ENCODE measurements around the gene RSAD2.
"Not testable (repeated sequence)": the region's sequence is repeated elsewhere in the genome, so short reads cannot be mapped to it uniquely, and the experiment has no call there.

RSAD2 gene

DNA sequence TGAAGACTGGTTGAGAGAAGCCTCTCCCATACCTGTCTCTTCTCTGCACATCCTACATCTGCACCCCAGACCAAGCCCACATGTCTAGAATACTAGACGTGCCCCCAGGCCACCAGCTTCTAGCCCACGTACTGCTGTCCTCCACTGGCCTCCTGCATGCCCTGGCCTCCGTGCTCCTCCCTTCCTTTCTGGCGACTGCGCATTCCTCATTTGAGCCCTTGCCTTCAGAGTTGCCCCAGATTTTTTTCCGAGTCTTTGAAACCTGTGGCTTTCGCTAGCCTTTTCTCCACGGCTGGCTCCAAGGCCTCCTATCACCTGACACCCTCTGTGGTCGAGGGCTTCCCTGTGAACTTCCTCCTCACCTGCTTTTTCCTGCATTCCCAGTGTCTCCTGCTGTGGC, 50.9 kb downstream of the RSAD2 start:
- no peak for DNase-seq

DNA sequence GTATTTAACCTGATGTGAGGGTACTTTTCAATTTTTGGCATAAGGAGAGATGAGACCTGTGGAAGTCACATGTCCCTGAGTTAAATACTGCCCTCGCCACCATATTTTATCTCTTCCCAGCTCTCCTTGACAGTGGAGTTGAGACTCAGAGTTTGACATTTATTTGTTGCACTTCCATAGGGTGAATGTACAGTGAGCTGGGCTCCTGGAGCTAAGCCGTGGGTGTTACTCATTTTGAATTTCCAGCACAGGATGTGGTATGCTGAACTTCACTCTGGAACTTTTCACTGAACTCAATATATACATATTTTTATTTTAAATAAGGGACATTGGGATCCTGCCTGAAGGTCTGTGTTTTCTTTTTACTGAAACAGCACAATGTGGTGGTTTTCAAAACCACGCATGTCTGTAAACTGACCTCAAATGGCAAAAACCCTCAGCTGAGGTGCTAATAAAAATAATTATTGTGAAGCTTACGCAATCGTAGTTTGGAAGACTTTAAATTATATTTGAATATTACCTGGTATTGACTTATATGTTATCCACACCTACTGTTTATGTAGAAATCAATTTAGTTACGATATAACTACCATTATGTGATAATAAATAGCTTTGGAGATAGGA, 51.7 kb downstream of the RSAD2 start:
- no peak for DNase-seq

DNA sequence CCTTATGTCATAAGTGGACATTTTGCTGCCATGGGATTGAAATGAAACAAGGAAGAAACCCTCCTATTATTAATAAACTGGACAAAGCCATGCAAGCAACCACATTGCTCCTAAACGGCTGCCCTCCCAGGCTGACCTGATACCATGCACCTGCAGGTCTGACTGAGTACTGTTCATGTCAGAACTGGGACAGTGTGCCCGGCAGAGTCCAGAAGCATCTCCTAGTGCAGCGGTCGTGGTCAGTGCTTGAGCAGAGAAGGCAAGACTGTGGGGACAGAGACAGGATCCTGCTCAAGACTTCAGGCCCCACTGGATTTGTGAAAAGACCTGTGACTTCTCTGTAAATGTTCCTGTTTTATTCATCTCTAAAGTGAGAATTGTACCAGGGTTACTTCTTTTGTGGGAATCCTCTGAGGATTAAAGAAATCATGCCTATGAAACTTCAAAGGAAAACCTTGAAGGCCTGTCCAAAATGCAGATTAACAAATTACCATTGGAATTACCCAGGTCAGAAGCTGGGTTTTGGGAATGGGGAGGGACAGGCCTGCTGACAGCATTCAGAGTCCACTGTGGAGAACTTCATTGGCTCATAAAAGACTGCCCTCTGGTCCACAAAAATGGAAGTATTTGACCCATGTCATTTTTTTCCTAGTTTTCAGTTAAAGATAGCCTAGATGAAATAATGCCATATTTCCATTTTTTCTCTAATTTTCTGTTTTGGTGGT, 53.5 kb downstream of the RSAD2 start:
- DNase-seq = no peak

DNA sequence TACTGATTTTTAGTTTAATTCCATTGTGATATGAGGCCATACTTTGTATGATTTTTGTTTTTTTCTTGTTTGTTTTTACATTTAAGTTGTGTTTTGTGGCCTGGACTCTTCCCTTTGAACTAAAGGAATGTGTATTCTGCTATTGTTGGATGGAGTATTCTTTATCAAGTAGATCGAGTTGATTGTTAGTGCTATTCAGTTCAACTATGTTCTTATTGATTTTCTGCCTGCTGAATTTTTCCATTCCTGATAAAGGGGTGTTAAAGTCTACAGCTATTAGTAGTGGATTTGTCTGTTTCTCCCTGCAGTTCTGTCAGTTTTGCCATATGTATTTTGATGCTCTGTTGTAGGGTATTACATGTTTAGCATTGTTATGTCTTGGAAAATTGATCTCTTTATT, 54.2 kb downstream of the RSAD2 start:
- DNase-seq = no peak

DNA sequence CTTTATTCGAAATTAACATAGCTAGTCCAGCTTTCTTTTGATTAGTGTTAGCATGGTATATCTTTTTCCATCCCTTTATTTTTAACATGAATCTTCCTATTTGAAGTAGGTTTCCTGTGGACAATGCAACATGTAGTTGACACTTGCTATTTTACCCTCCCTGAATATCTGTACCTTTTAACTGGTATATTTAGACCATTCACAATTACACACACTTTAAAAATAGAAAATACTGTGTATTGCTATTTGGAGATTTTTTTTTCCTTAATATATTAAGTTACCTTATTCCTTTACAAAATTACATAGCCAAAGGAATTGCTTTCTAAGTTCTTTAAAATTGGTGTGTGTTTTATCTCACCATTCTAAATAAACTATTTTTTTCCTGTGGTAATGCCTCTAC, 54.6 kb downstream of the RSAD2 start:
- DNase-seq = no peak

DNA sequence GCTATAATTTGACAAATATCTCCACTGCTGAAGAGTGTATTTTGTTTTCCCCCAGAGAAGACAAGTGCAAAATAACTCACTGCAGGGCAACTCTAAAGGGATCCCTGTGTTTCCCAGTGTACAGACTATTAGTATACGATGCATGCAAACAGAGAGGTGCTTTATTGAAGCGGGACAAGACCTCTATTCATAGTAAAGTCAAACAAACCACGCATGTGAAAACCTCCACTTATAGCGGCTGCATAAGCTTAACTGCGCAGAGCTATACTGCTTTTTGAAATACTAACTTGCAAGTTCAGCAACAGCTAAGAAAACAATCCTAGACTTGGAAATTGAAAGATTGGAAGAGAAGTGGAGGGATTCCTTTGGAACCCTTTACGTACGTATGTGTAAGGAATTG, 55.3 kb downstream of the RSAD2 start:
- DNase-seq = no peak

DNA sequence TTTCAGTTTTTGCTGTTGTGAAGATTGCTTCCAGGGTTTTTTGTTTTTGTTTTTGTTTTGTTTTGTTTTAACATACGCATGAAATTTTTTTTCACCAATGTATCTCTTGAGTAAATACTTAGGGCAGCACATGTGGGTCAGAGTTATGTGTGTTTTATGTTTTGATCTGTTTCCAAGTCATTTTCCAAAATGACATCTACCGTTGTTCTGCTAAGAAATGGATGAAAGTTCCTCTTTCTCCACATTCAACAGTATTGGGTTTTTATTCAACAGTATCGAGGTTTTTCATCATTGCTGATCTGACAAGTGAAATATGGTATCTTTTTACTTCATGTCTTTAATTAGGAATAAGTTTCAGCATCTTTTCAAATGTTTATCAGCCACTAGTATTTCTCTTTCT, 56.3 kb downstream of the RSAD2 start:
- DNase-seq = no peak

DNA sequence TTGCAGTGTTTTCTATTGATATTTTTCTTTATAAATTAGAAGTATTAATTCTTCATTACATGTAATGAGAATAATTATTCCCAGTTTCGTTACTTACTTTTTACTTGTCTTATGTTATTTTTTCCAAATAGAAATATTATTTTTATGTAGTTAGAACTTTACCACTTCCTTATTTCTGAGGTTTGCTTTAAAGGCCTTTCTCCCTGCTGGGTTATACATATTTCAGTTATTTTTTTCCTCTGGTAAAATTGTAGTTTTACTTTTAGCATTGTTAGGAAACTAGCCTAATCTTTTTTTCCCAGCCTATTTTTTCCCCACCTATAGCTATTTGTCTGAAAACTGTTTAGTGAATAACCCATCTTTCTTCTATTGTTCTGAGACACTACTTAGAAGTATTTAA, 56.8 kb downstream of the RSAD2 start:
- DNase-seq = no peak

DNA sequence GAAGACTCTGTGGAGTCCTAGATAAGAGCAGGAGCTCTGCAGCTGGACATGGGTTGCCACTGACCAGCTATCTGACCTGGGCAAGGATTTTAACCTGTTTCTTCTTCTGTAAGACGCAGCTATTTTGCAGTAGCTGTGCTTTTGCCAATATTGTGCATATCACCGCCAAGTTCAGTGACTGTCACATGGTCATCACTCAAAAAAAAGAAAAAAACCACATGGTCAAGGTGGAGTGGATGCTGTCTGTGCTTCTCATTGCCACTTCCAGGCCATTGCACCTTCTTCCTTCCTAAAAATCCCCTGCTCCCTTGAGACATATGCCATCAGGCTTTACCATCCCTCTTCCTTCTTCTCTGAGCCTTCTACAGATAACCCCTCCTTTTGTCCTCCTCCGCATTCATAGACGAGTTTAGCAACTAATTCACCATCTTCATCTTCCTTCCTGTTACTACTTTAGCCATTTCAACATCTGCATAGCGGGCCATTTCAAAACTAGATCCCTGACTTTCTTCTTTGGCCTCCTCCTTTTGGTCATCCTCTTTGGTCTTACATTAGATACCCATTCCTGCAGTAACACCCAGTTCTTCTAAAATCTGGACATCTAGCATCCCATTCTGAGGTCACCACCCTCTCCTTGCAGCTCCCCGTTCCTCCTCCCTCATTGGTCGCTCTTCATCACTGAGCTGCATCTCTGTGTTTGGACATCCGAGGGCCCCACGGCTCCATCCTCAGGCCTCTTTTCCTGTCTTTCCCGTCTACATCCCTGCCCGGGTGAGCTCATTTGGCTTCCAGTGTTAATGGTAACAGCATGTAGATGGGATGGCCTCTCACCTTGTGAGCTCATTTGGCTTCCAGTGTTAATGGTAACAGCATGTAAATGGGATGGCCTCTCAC, 57.4 kb downstream of the RSAD2 start:
- no peak for DNase-seq

DNA sequence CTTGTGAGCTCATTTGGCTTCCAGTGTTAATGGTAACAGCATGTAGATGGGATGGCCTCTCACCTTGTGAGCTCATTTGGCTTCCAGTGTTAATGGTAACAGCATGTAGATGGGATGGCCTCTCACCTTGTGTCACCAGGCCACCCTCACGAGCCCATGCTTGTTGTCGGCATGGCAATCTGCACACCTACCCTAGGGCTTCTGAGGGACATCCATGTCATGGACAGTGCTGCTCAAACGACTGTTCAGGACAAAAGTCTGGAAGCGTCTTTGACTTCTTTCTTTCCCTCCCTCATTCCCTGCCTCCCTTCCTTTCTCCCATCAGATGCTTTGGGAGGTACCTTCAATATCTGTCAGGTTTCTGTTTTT, 58.1 kb downstream of the RSAD2 start:
- not testable (repeated sequence) for DNase-seq

DNA sequence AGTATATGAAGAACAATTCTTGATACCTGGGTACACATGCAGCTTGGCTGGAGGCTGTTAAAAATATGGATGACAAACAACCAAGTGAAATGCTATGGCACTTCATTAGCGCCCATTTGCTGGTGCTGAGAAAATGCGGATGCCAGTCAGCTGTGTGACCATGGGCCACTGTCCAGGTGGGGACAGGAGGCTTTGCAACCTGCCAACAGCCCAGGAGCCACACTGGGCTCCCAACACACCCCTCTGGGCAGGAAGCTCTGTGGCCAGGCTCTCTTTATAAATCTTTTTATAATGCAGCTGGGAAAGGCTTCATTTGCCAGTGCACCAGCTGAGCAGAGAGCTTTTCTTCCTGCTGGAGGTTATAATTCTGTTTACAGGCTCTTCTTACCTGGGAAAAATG, 59.6 kb downstream of the RSAD2 start:
- no peak for DNase-seq

DNA sequence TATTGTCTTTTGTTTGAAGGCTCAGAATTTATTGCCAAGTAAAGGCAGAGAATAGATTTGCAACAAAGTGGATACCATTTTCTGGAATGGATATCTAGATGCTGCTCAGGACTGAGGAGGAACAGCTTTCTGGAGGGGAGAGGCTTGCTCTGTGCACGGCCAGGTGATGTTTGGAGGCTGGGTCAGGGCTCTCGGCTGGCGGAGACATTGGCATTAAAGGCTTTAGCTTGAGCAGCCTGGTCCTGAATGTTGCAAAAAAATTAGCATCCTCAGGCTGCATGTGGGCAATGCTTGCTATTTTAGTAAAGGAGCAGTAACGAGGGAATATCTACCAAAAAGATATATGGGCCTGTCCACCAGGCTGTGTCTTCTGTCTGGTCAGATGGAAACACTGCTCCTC, 60.0 kb downstream of the RSAD2 start:
- DNase-seq = no peak

DNA sequence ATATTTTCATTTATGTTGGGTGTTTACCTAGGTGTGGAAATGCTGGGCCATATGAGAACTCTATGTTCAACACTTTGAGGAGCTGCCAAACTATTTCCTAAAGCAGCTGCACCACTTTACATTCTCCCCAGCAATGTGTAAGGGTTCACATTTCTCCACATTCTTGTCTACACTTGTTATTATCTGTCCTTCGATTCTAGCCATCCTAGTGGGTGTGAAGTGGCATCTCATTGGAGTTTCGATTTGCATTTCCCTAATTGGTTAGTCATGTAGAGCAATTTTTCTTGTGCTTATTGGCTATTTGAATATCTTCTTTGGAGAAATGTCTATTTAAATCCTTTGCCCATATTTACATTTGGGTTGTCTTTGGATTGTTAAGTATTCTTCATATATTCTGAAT, 61.5 kb downstream of the RSAD2 start:
- no peak for DNase-seq

DNA sequence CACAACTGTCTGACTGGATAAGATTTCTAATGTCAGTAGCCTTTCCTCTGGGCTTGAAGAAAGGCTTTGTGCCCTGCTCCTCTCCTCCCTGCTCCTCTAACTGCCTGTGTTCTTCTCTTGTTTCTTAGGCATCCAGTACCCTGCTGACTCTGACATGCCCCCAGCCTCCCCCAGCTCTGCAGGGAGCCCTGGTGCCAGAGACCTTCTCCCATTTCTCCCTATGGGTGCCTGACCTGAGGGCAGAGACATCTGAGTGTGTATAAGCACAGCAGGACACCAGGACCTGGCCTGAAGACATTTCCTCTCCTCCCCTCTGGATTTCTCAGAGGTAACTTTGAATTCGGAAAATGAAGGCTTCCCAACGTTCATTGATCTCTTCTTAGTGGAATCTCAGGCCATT, 63.2 kb downstream of the RSAD2 start:
- no peak for DNase-seq

DNA sequence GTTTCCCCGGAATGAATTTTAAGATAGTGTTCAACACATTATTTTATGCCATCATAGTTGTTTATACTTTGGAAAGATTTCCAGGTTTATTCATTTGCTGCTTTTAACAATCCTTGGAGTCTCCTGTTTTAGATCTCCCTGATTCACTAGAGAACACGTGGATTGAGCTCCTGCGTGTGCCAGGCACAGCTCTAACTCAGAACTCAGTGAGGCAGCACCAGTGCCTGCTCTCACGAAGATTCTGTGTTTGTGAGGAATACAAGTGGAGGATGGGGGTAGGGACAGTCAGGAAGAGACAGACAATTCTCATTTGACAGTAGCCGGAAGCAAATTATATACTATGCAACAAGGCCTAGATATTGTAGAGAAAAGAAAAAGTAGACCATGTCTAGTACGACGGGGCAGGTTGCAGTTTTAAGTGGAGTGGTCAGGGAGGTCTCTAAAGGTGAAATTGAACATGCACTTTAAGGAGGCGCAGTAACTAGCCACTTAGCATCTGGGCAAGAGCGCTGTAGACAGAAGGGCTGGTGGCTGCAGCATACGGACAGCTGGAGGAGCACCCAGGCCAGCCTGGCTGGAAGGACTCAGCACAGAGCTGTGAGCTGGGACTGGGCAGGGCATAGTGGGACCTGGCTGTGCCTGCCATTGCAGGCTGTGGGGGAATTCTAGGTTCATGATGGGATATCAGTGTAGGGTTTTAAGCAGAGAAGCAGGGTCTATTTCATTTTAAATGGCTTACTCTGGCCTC, 63.9 kb downstream of the RSAD2 start:
- no peak for DNase-seq

DNA sequence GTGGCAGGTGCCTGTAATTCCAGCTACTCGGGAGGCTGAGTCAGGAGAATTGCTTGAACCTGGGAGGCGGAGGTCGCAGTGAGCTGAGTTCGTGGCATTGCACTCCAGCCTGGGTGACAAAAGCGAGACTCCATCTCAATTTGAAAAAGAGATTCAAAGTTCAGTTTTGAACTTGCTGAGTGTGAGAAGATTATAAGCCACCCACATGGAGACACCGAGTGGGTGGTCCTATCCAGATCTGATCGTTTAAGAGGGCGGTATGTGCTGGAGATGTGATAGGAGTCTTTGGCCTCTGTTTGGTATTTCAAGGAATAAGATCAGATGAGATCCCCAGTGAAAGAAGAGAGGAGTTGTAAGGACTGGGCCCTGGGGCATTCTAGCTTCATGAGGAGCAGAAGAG, 65.3 kb downstream of the RSAD2 start:
- DNase-seq = no peak

DNA sequence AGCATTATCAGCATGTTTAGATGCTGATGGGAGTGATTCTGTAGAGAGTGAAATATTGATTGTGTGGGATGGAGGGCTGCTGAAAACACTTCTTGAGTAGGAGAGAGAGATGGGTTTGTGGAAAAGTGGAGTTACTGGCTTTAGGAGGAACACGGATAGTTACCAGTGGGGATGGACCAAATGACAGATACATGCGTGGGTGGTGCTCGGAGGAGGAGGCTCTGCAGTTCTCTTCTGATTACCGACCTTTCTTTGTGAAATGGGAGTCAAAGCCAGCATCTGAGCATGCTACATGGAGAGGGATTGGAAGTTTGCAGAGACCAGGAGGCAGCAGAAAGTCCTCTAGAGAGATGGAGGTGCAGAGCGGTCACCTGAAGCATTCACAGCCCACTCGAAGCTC, 65.9 kb downstream of the RSAD2 start:
- DNase-seq = no peak

DNA sequence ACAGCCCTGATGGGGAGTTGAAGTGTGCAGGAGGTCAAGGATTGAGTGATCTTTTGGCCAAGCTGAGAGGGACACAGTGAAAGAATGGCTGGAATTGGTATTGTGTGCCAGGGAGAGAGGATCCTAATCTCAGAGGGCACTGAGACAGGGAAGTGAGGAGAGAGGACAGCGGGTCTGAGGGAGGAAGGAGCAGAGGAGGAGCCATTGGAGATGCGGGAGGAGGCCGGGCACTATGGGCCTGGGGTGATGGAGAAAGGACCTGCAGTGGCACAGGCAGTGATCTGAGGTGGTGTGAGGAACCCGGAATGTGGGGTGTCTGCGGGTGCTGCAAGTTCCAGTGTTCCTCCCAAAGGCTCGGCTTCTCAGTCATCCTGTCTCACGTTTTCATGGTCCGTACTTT, 66.4 kb downstream of the RSAD2 start:
- no peak for DNase-seq

DNA sequence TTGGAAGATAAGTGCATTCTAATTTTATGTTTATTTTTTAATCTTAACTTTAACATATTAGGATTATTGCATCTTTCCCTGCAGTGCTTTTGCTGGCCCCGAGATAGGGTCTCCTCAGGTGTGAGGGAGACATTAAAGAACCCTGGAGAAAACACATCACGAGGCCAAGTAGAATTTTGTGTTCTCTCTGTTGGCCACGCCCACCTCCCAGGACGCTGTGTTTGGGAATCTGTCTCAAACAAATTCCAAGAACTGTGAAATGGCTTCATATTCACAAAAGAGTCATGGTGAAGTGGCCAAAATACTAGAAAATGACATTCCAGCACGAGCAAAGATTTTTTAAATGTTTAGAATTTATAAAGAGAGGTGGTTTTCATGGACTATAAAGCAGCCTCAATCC, 67.0 kb downstream of the RSAD2 start:
- no peak for DNase-seq

DNA sequence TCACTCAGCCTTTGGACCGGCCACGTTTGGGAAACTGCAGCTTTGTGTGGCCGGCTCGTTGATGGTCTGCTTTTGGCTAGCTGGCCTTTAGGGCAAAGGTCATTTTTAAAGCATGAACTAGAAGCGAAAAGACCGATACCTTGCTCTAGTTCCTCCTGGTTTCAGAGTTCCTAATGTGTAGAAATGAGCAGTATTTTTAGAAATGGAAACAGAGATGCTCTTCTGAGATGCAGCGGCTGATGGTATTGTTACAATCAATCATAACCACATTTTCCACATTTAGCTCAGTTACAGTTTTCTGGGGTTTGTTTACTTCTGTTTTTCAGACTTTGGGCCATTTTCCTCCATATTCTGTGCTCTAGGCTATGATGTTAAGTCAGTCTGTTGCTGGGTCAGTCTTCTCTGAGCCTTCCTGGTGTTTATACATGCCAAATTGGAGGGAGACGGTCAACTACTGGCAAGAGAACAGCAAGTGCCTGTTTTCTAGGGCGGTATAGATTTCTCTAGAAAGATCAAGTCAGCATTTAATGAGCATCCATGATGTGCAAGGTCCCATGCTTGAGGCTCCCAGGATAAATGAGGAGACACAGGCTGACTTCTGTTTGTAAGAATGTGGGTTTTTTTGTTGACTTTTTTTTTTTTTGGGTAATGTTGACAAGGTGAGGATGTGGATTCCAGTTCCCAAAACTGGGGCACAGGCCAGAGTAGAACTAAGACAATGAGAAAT, 67.7 kb downstream of the RSAD2 start:
- DNase-seq = no peak

DNA sequence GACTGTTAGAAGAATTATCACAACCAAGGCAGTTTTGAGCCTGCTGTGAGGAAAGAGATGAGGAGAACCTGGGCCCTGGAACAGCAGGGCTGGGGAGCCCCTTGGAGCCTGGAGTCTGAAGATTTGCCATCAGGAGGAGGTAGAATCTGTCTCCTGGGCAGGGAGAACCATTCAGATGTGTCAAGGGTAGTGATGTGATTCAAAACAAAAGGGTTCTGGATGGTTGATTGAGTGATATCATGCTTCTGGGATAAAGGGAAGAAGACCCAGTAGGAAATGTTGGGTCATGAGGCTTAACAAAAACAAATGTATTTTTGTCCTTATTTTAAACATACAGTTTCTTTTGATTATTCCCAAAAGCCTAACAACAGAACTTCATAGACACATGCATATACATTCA, 68.2 kb downstream of the RSAD2 start:
- no peak for DNase-seq

DNA sequence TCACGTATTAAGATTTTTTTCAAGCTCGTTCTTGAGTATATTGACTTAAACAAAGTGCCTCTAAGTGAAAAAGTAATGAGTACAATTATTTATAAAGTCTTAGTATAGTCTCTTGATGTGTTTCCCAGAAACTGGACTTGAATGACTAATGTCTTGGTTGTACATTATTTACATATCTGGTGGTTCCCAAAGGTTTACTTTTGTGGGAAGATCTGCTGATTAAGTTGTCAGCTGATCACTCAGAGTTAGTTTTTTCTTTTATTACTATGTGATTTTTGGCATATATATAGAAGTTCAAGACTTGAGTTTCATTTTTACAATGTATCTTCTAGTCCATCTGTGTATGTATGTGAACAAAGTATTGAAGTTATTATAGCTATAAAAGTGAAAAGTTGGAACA, 69.1 kb downstream of the RSAD2 start:
- DNase-seq = no peak

All from CD4-positive, alpha-beta T cell treated with Interleukin-17A for 1 hour (primary cell).